ENCODE measurements around the gene BLCAP.

The BLCAP gene

GRCh38 chr20:37516811-37517750, 10.6 kb downstream of the BLCAP start:
- H3K9me3 Mint-ChIP-seq = no peaks in the 10 kb centered on the region

GRCh38 chr20:37515876-37516275, 11.8 kb downstream of the BLCAP start:
- Mint-ChIP-seq H3K4me3 (no peak overlapping the region), H3K27ac (no peak overlapping the region), H3K27me3 (no peaks in the 10 kb centered on the region), H3K4me1 (peaks cover 19% of the 10 kb centered on the region), H3K9me3 (no peaks in the 10 kb centered on the region)
- no peak for DNase-seq
- no peak for ATAC-seq

More at GRCh38 chr20:37516811-37517750, 10.6 kb downstream of the BLCAP start:
- H3K4me3 Mint-ChIP-seq = no peak overlapping the region
- H3K27me3 Mint-ChIP-seq = no peaks in the 10 kb centered on the region
- DNase-seq (no peak), ATAC-seq (no peak)
- H3K4me1 Mint-ChIP-seq = peaks cover 27% of the 10 kb centered on the region
- H3K27ac Mint-ChIP-seq = no peak overlapping the region

GRCh38 chr20:37513779-37514359, 13.8 kb downstream of the BLCAP start:
- Mint-ChIP-seq H3K9me3 (no peaks in the 10 kb centered on the region), H3K27ac (peak overlapping the region; percentile 15 to 22), H3K4me3 (no peak overlapping the region), H3K27me3 (no peaks in the 10 kb centered on the region), H3K4me1 (peaks cover 4% of the 10 kb centered on the region)
- no peak for DNase-seq
- no peak for ATAC-seq

GRCh38 chr20:37511610-37512275, 15.9 kb downstream of the BLCAP start:
- DNase-seq (no peak), ATAC-seq (no peak)
- Mint-ChIP-seq H3K9me3 (no peaks in the 10 kb centered on the region), H3K4me3 (no peak overlapping the region), H3K4me1 (no peaks in the 10 kb centered on the region), H3K27ac (no peak overlapping the region), H3K27me3 (no peaks in the 10 kb centered on the region)

GRCh38 chr20:37510226-37510625, 17.4 kb downstream of the BLCAP start:
- DNase-seq (no peak), ATAC-seq (no peak)
- no peaks in the 10 kb centered on the region for H3K9me3 Mint-ChIP-seq
- no peak overlapping the region for H3K4me3 Mint-ChIP-seq
- no peaks in the 10 kb centered on the region for H3K4me1 Mint-ChIP-seq
- H3K27me3 Mint-ChIP-seq = no peaks in the 10 kb centered on the region
- H3K27ac Mint-ChIP-seq = no peak overlapping the region

- no peak for DNase-seq
- Mint-ChIP-seq H3K4me3 (no peak overlapping the region), H3K27me3 (no peaks in the 10 kb centered on the region), H3K4me1 (no peaks in the 10 kb centered on the region), H3K27ac (no peak overlapping the region), H3K9me3 (no peaks in the 10 kb centered on the region)
- ATAC-seq = no peak
These were observed 21.4 kb downstream of the BLCAP start for GRCh38 chr20:37506152-37506725.

- Mint-ChIP-seq H3K27me3 (no peaks in the 10 kb centered on the region), H3K4me3 (no peak overlapping the region), H3K27ac (no peak overlapping the region), H3K4me1 (no peaks in the 10 kb centered on the region), H3K9me3 (no peaks in the 10 kb centered on the region)
- no peak for DNase-seq
- ATAC-seq = no peak
These were observed 22.2 kb downstream of the BLCAP start for GRCh38 chr20:37505263-37506151.

GRCh38 chr20:37504404-37505096, 23.1 kb downstream of the BLCAP start:
- no peak overlapping the region for H3K27ac Mint-ChIP-seq
- H3K4me3 Mint-ChIP-seq = no peak overlapping the region
- no peak for ATAC-seq
- DNase-seq = no peak
- no peaks in the 10 kb centered on the region for H3K9me3 Mint-ChIP-seq
- H3K4me1 Mint-ChIP-seq = no peaks in the 10 kb centered on the region
- no peaks in the 10 kb centered on the region for H3K27me3 Mint-ChIP-seq

- DNase-seq = no peak
- no peaks in the 10 kb centered on the region for H3K4me1 Mint-ChIP-seq
- no peak for ATAC-seq
- no peaks in the 10 kb centered on the region for H3K9me3 Mint-ChIP-seq
- H3K27me3 Mint-ChIP-seq = no peaks in the 10 kb centered on the region
- no peak overlapping the region for H3K4me3 Mint-ChIP-seq
- no peak overlapping the region for H3K27ac Mint-ChIP-seq
These were observed 24.3 kb downstream of the BLCAP start for GRCh38 chr20:37503256-37503927.

- Mint-ChIP-seq H3K9me3 (no peaks in the 10 kb centered on the region), H3K4me3 (no peak overlapping the region), H3K4me1 (no peaks in the 10 kb centered on the region), H3K27me3 (no peaks in the 10 kb centered on the region), H3K27ac (no peak overlapping the region)
- ATAC-seq = no peak
- no peak for DNase-seq
These were observed 25.0 kb downstream of the BLCAP start for GRCh38 chr20:37502654-37503053.

GRCh38 chr20:37501940-37502339, 25.7 kb downstream of the BLCAP start:
- peak overlapping the region in 1 of 2 donors; percentile 7 for H3K27ac Mint-ChIP-seq
- H3K4me3 Mint-ChIP-seq = no peak overlapping the region
- H3K27me3 Mint-ChIP-seq = no peaks in the 10 kb centered on the region
- DNase-seq = no peak
- no peaks in the 10 kb centered on the region for H3K9me3 Mint-ChIP-seq
- no peaks in the 10 kb centered on the region for H3K4me1 Mint-ChIP-seq
- ATAC-seq = no peak

- Mint-ChIP-seq H3K9me3 (no peaks in the 10 kb centered on the region), H3K4me1 (no peaks in the 10 kb centered on the region), H3K27ac (no peak overlapping the region), H3K4me3 (no peak overlapping the region), H3K27me3 (no peaks in the 10 kb centered on the region)
- DNase-seq (no peak), ATAC-seq (no peak)
These were observed 27.4 kb downstream of the BLCAP start for GRCh38 chr20:37500311-37500710.

- H3K4me1 Mint-ChIP-seq = no peaks in the 10 kb centered on the region
- H3K27me3 Mint-ChIP-seq = no peaks in the 10 kb centered on the region
- ATAC-seq (no peak), DNase-seq (no peak)
- H3K27ac Mint-ChIP-seq = peak overlapping the region in 1 of 2 donors; percentile 23
- H3K4me3 Mint-ChIP-seq = no peak overlapping the region
- no peaks in the 10 kb centered on the region for H3K9me3 Mint-ChIP-seq
These were observed 29.5 kb downstream of the BLCAP start for GRCh38 chr20:37498066-37498665.

GRCh38 chr20:37494796-37495195, 32.9 kb downstream of the BLCAP start:
- Mint-ChIP-seq H3K9me3 (peaks cover 0 to 7% of the 10 kb centered on the region in 2 donors), H3K4me1 (no peaks in the 10 kb centered on the region), H3K27ac (peak overlapping the region in 1 of 2 donors; percentile 42), H3K4me3 (no peak overlapping the region), H3K27me3 (no peaks in the 10 kb centered on the region)
- DNase-seq (no peak), ATAC-seq (no peak)

Data from stimulated activated naive CD8-positive, alpha-beta T cell treated with anti-CD3 and anti-CD28 coated beads, Interleukin-15, amount 100 ng/mL, for 72 hours (primary cell).